CD14-positive monocyte (primary cell): ENCODE data around the gene C12orf43. TPM values are rescaled to one million over a fixed set of nuclear protein-coding genes. Genes with fewer than 3 reads are reported as not detected.

Source experiments
- DNase-seq, 3 donors: peaks; one replicate each; pipeline ENCODE4 v3.0.0-alpha.2; 2011 to 2022
- H2AFZ ChIP-seq: 2 replicates; pipeline ENCODE4 v1.6.0; 2012; ENCODE audit warnings: mild to moderate bottlenecking, low read depth, low read length, inconsistent platforms; ENCODE audit not compliant: insufficient read depth, poor library complexity, severe bottlenecking
- H3K27ac ChIP-seq, 2 donors: 1 replicate in 1 of 2; 2 replicates in 1 of 2; pipeline ENCODE4 v1.5.1; 2012 to 2013; ENCODE audit warnings: low read length in 2 of 2, control low read depth in 1 of 2, inconsistent platforms in 1 of 2, low read depth in 1 of 2, mild to moderate bottlenecking in 1 of 2
- H3K27me3 ChIP-seq, 2 donors: one replicate each; pipeline versions ENCODE4 v1.6.0 to v1.6.1; 2011 to 2013; ENCODE audit warnings: low read length in 2 of 2; ENCODE audit not compliant: control insufficient read depth in 2 of 2, insufficient read depth in 2 of 2
- H3K36me3 ChIP-seq, 2 donors: replicated peaks in 1 of 2; 1 replicate in 1 of 2; 2 replicates in 1 of 2; pipeline versions ENCODE4 v1.5.1 to v1.6.1; 2012 to 2013; ENCODE audit warnings: low read length in 2 of 2, control low read depth in 1 of 2, inconsistent platforms in 1 of 2, mild to moderate bottlenecking in 1 of 2; ENCODE audit not compliant: insufficient read depth in 2 of 2, control insufficient read depth in 1 of 2
- H3K4me1 ChIP-seq, 2 donors: 1 replicate in 1 of 2; 2 replicates in 1 of 2; pipeline versions ENCODE4 v1.5.1 to v1.6.1; 2012 to 2013; ENCODE audit warnings: low read length in 2 of 2, control low read depth in 1 of 2, inconsistent platforms in 1 of 2, mild to moderate bottlenecking in 1 of 2, moderate library complexity in 1 of 2; ENCODE audit not compliant: insufficient read depth in 2 of 2, control insufficient read depth in 1 of 2
- H3K4me2 ChIP-seq: replicated peaks from 2 replicates; pipeline ENCODE3; 2012; ENCODE audit warnings: low read length, moderate library complexity, mild to moderate bottlenecking; ENCODE audit not compliant: poor library complexity, severe bottlenecking; ENCODE audit errors: extremely low read depth
- H3K4me3 ChIP-seq, 3 experiments: fragments of 200-600 bp in 1 of 3; sonication (generic) in 1 of 3; replicated peaks in 1 of 3; 1 replicate in 2 of 3; 2 replicates in 1 of 3; pipeline ENCODE4 v1.5.1; 2011 to 2013; ENCODE audit warnings: low read length in 3 of 3, mild to moderate bottlenecking in 3 of 3, control low read depth in 2 of 3, low read depth in 2 of 3, inconsistent platforms in 1 of 3, moderate library complexity in 1 of 3
- H3K79me2 ChIP-seq: 2 replicates; pipeline ENCODE4 v1.6.0; 2012; ENCODE audit warnings: mild to moderate bottlenecking, control low read depth, inconsistent platforms, low read length, moderate library complexity; ENCODE audit not compliant: insufficient read depth
- H3K9ac ChIP-seq: 2 replicates; pipeline ENCODE4 v1.6.0; 2017; ENCODE audit warnings: low read length, mild to moderate bottlenecking; ENCODE audit not compliant: insufficient read depth, poor library complexity, severe bottlenecking
- H3K9me3 ChIP-seq, 2 donors: replicated peaks in 1 of 2; 1 replicate in 1 of 2; 2 replicates in 1 of 2; pipeline versions ENCODE4 v1.5.1 to v1.6.1; 2012 to 2013; ENCODE audit warnings: low read length in 2 of 2, control low read depth in 1 of 2; ENCODE audit not compliant: control insufficient read depth in 1 of 2, insufficient read depth in 1 of 2
- H4K20me1 ChIP-seq: 2 replicates; pipeline ENCODE4 v1.6.0; 2012; ENCODE audit warnings: mild to moderate bottlenecking, low read length, control low read depth, moderate library complexity; ENCODE audit not compliant: insufficient read depth
- H3K27ac Mint-ChIP-seq, 7 donors: one replicate each; pipeline ENCODE4 v1.8.0; 2020; ENCODE audit warnings: mild to moderate bottlenecking in 7 of 7, mixed read lengths in 7 of 7, moderate library complexity in 6 of 7, inconsistent platforms in 2 of 7
- H3K27me3 Mint-ChIP-seq, 3 donors: one replicate each; pipeline ENCODE4 v1.8.0; 2021 to 2022; ENCODE audit warnings: low read depth in 3 of 3, mild to moderate bottlenecking in 3 of 3, mixed read lengths in 3 of 3, moderate library complexity in 3 of 3, inconsistent platforms in 1 of 3
- H3K36me3 Mint-ChIP-seq, 2 donors: one replicate each; pipeline ENCODE4 v1.8.0; 2020; ENCODE audit warnings: mixed read lengths in 2 of 2, inconsistent platforms in 1 of 2, mild to moderate bottlenecking in 1 of 2
- H3K4me1 Mint-ChIP-seq: one replicate; pipeline ENCODE4 v1.8.0; 2020; ENCODE audit warnings: mild to moderate bottlenecking, mixed read lengths
- H3K4me3 Mint-ChIP-seq, 2 donors: one replicate each; pipeline ENCODE4 v1.8.0; 2020; ENCODE audit warnings: mild to moderate bottlenecking in 2 of 2, mixed read lengths in 2 of 2, moderate library complexity in 1 of 2
- H3K9me3 Mint-ChIP-seq, 7 donors: one replicate each; pipeline ENCODE4 v1.8.0; 2020 to 2022; ENCODE audit warnings: mixed read lengths in 7 of 7, mild to moderate bottlenecking in 6 of 7, moderate library complexity in 6 of 7, inconsistent platforms in 2 of 7
- CTCF ChIP-seq: fragments of 200-600 bp; IDR thresholded peaks from one replicate; pipeline ENCODE4 v1.8.0; 2022; ENCODE audit warnings: antibody characterized with exemption, mild to moderate bottlenecking
- WGBS: methylation state at CpG from one replicate; pipeline ENCODE4 v1.1.5; 2013; ENCODE audit warnings: missing lambda C conversion rate; ENCODE audit not compliant: insufficient coverage; 5-methylcytosine and 5-hydroxymethylcytosine counted together
- intact Hi-C, 2 donors: fragments of 100-400 bp; cut with micrococcal nuclease; formaldehyde crosslinking; loops; one replicate each; pipeline versions ENCODE4 v1.15.0 to v1.15.1; 2023
- polyA plus RNA-seq, 3 donors: library from polyadenylated mRNA; depleted of rRNA in 1 of 3; unstranded in 2 of 3; stranded (reverse) in 1 of 3; fragments of 300-500 nt in 2 of 3; fragments of >200 nt in 1 of 3; fragmentation: Illumina TruSeq in 2 of 3; gene quantifications; 1 replicate in 2 of 3; 2 replicates in 1 of 3; pipeline ENCODE4 v1.2.3, GENCODE V29; 2012 to 2021

The C12orf43 gene
- polyA plus RNA-seq, 3 donors = 7.2 to 10.9 (median 9.6) TPM

GRCh38 chr12:120978296-120979219 is 37.7 kb downstream of the C12orf43 start, which contains the start of gene HNF1A:
TSS of gene HNF1A (plus strand) at chr12:120978543. CDS start at chr12:120978769, 226 bp downstream.
- Mint-ChIP-seq H3K27me3 (peaks cover 0 to 2% (median 0%) of the 10 kb centered on the region in 3 donors), H3K4me1 (no peaks in the 10 kb centered on the region), H3K9me3 (no peaks in the 10 kb centered on the region), H3K36me3 (no peaks in the 10 kb centered on the region), H3K27ac (peak within 1 kb of the TSS in 1 of 7 donors; percentile 31), H3K4me3 (no peak within 1 kb of the TSS)
- Histone ChIP-seq H2AFZ (no peak within 1 kb of the TSS), H3K4me3 (no peak within 1 kb of the TSS), H4K20me1 (no peaks in the 10 kb centered on the region), H3K9me3 (no peaks in the 10 kb centered on the region), H3K4me1 (no peaks in the 10 kb centered on the region), H3K79me2 (no peaks in the 10 kb centered on the region), H3K4me2 (no peak within 1 kb of the TSS), H3K27ac (no peak within 1 kb of the TSS), H3K36me3 (no peaks in the 10 kb centered on the region), H3K9ac (no peak within 1 kb of the TSS), H3K27me3 (no peaks in the 10 kb centered on the region)
- WGBS = 93% methylated on average over 37 of the region's 40 CpGs
- DNase-seq = no peak
- intact Hi-C loops = loop anchor here in 1 of 2 donors (10.0 kb wide), 1 partner anchor 334 kb away; the partner anchor contains the start of gene CABP1
- no peak for TF ChIP-seq CTCF

GRCh38 chr12:120977531-120978295 is 38.6 kb downstream of the C12orf43 start:
- no peaks in the 10 kb centered on the region for H3K79me2 ChIP-seq
- no peak overlapping the region for H2AFZ ChIP-seq
- DNase-seq = no peak
- peak overlapping the region in 1 of 7 donors; percentile 31 for H3K27ac Mint-ChIP-seq
- intact Hi-C loops = loop anchor here in 1 of 2 donors (10.0 kb wide), 1 partner anchor 333 kb away; the partner anchor contains the start of gene CABP1
- H3K36me3 ChIP-seq = no peaks in the 10 kb centered on the region
- no peaks in the 10 kb centered on the region for H3K27me3 Mint-ChIP-seq
- H3K9me3 ChIP-seq = no peaks in the 10 kb centered on the region
- no peaks in the 10 kb centered on the region for H3K9me3 Mint-ChIP-seq
- no peaks in the 10 kb centered on the region for H3K36me3 Mint-ChIP-seq
- H3K4me1 Mint-ChIP-seq = no peaks in the 10 kb centered on the region
- no peak overlapping the region for H3K4me3 Mint-ChIP-seq
- no peak overlapping the region for H3K4me3 ChIP-seq
- no peak overlapping the region for H3K9ac ChIP-seq
- 95% methylated on average over 7 of the region's 14 CpGs for WGBS
- H4K20me1 ChIP-seq = no peaks in the 10 kb centered on the region
- no peak overlapping the region for H3K4me2 ChIP-seq
- H3K27me3 ChIP-seq = no peaks in the 10 kb centered on the region
- no peak for TF ChIP-seq CTCF
- no peak overlapping the region for H3K27ac ChIP-seq
- no peaks in the 10 kb centered on the region for H3K4me1 ChIP-seq
